Skeletal muscle satellite cell (primary cell): ENCODE measurements around the gene SPSB4.

Source experiments
- H3K27me3 ChIP-seq: 2 replicates; pipeline ENCODE4 v1.7.0; 2013; ENCODE audit warnings: low read length; ENCODE audit not compliant: control insufficient read depth, insufficient read depth
- H3K36me3 ChIP-seq: 2 replicates; pipeline ENCODE4 v1.7.0; 2013; ENCODE audit warnings: mild to moderate bottlenecking, control low read depth, low read length; ENCODE audit not compliant: insufficient read depth
- H3K4me1 ChIP-seq: 2 replicates; pipeline ENCODE4 v1.7.0; 2013; ENCODE audit warnings: low read length; ENCODE audit not compliant: control insufficient read depth, insufficient read depth
- H3K4me2 ChIP-seq: 2 replicates; pipeline ENCODE4 v1.7.0; 2013; ENCODE audit warnings: mild to moderate bottlenecking, low read length
- H3K4me3 ChIP-seq: 2 replicates; pipeline ENCODE4 v1.7.0; 2013; ENCODE audit warnings: low read length
- H3K9ac ChIP-seq: 2 replicates; pipeline ENCODE4 v1.7.0; 2013; ENCODE audit warnings: mild to moderate bottlenecking, low read depth, low read length, moderate library complexity
- H3K9me3 ChIP-seq: replicated peaks from 2 replicates; pipeline ENCODE4 v1.7.0; 2013; ENCODE audit warnings: mild to moderate bottlenecking, control low read depth, low read length

Gene SPSB4

GRCh38 chr3:141080431-141080830, 29.3 kb downstream of the SPSB4 start:
- no peak overlapping the region for H3K4me2 ChIP-seq
- H3K4me1 ChIP-seq = peaks cover 32% of the 10 kb centered on the region
- no peak overlapping the region for H3K4me3 ChIP-seq
- H3K36me3 ChIP-seq = no peaks in the 10 kb centered on the region
- H3K27me3 ChIP-seq = no peaks in the 10 kb centered on the region
- no peaks in the 10 kb centered on the region for H3K9me3 ChIP-seq
- H3K9ac ChIP-seq = no peak overlapping the region

GRCh38 chr3:141081141-141081795, 30.1 kb downstream of the SPSB4 start:
- H3K36me3 ChIP-seq = no peaks in the 10 kb centered on the region
- no peak overlapping the region for H3K4me2 ChIP-seq
- H3K9me3 ChIP-seq = no peaks in the 10 kb centered on the region
- no peak overlapping the region for H3K9ac ChIP-seq
- no peaks in the 10 kb centered on the region for H3K27me3 ChIP-seq
- H3K4me3 ChIP-seq = no peak overlapping the region
- peaks cover 32% of the 10 kb centered on the region for H3K4me1 ChIP-seq

GRCh38 chr3:141082064-141082463, 30.9 kb downstream of the SPSB4 start:
- no peak overlapping the region for H3K4me2 ChIP-seq
- no peak overlapping the region for H3K9ac ChIP-seq
- peaks cover 24% of the 10 kb centered on the region for H3K4me1 ChIP-seq
- H3K36me3 ChIP-seq = no peaks in the 10 kb centered on the region
- no peak overlapping the region for H3K4me3 ChIP-seq
- no peaks in the 10 kb centered on the region for H3K27me3 ChIP-seq
- H3K9me3 ChIP-seq = no peaks in the 10 kb centered on the region

GRCh38 chr3:141083226-141083625, 32.1 kb downstream of the SPSB4 start:
- Histone ChIP-seq H3K4me1 (peaks cover 17% of the 10 kb centered on the region), H3K27me3 (no peaks in the 10 kb centered on the region), H3K9ac (no peak overlapping the region), H3K4me3 (no peak overlapping the region), H3K4me2 (no peak overlapping the region), H3K9me3 (no peaks in the 10 kb centered on the region), H3K36me3 (no peaks in the 10 kb centered on the region)

- no peaks in the 10 kb centered on the region for H3K9me3 ChIP-seq
- no peaks in the 10 kb centered on the region for H3K27me3 ChIP-seq
- H3K4me1 ChIP-seq = peaks cover 17% of the 10 kb centered on the region
- H3K4me3 ChIP-seq = no peak overlapping the region
- H3K36me3 ChIP-seq = no peaks in the 10 kb centered on the region
- no peak overlapping the region for H3K4me2 ChIP-seq
- no peak overlapping the region for H3K9ac ChIP-seq
Observed at GRCh38 chr3:141083836-141084649, 32.9 kb downstream of the SPSB4 start.

GRCh38 chr3:141085343-141086070, 34.4 kb downstream of the SPSB4 start:
- Histone ChIP-seq H3K4me2 (no peak overlapping the region), H3K4me3 (no peak overlapping the region), H3K27me3 (no peaks in the 10 kb centered on the region), H3K36me3 (no peaks in the 10 kb centered on the region), H3K4me1 (peaks cover 17% of the 10 kb centered on the region), H3K9ac (no peak overlapping the region), H3K9me3 (no peaks in the 10 kb centered on the region)

- Histone ChIP-seq H3K27me3 (peaks cover 3% of the 10 kb centered on the region), H3K4me3 (no peak overlapping the region), H3K9me3 (no peaks in the 10 kb centered on the region), H3K36me3 (no peaks in the 10 kb centered on the region), H3K4me2 (no peak overlapping the region), H3K9ac (no peak overlapping the region), H3K4me1 (peaks cover 17% of the 10 kb centered on the region)
Observed at GRCh38 chr3:141086188-141086587, 35.0 kb downstream of the SPSB4 start.

GRCh38 chr3:141087076-141087777, 36.1 kb downstream of the SPSB4 start:
- no peaks in the 10 kb centered on the region for H3K36me3 ChIP-seq
- H3K4me2 ChIP-seq = no peak overlapping the region
- peaks cover 6% of the 10 kb centered on the region for H3K27me3 ChIP-seq
- H3K9ac ChIP-seq = no peak overlapping the region
- H3K4me1 ChIP-seq = peaks cover 17% of the 10 kb centered on the region
- no peak overlapping the region for H3K4me3 ChIP-seq
- H3K9me3 ChIP-seq = no peaks in the 10 kb centered on the region

GRCh38 chr3:141087778-141088130, 36.6 kb downstream of the SPSB4 start:
- Histone ChIP-seq H3K4me2 (no peak overlapping the region), H3K4me3 (no peak overlapping the region), H3K27me3 (peaks cover 6% of the 10 kb centered on the region), H3K9ac (no peak overlapping the region), H3K4me1 (peaks cover 17% of the 10 kb centered on the region), H3K9me3 (no peaks in the 10 kb centered on the region), H3K36me3 (no peaks in the 10 kb centered on the region)

GRCh38 chr3:141089339-141090152, 38.4 kb downstream of the SPSB4 start:
- Histone ChIP-seq H3K9me3 (no peaks in the 10 kb centered on the region), H3K36me3 (no peaks in the 10 kb centered on the region), H3K27me3 (peaks cover 6% of the 10 kb centered on the region), H3K4me2 (no peak overlapping the region), H3K4me1 (peaks cover 11% of the 10 kb centered on the region), H3K9ac (no peak overlapping the region), H3K4me3 (no peak overlapping the region)
